ENCODE measurements around the gene SEC61G.

Gene SEC61G

DNA sequence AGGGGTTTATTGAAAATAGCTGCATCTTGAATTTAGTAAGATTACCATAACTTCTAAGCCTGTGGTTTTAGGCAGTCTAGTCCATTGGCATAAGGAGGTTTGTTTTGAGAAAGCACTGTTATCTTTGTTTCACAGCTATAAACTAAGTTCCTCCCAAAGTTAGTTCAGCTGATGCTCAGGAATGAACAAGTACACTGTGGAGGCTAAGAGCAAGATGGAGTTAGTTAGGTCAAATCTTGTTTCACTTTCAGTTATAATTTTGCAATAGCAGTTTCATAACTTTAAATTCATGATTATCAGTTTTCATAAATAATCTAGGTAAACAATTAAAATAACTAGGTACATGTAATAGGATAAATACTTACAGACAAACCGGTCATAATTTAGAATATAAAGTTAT lies 15.4 kb downstream of the SEC61G start:
- TF ChIP-seq, protein P1, sequence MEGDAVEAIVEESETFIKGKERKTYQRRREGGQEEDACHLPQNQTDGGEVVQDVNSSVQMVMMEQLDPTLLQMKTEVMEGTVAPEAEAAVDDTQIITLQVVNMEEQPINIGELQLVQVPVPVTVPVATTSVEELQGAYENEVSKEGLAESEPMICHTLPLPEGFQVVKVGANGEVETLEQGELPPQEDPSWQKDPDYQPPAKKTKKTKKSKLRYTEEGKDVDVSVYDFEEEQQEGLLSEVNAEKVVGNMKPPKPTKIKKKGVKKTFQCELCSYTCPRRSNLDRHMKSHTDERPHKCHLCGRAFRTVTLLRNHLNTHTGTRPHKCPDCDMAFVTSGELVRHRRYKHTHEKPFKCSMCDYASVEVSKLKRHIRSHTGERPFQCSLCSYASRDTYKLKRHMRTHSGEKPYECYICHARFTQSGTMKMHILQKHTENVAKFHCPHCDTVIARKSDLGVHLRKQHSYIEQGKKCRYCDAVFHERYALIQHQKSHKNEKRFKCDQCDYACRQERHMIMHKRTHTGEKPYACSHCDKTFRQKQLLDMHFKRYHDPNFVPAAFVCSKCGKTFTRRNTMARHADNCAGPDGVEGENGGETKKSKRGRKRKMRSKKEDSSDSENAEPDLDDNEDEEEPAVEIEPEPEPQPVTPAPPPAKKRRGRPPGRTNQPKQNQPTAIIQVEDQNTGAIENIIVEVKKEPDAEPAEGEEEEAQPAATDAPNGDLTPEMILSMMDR (IDR thresholded peaks at IDR 0.05; ENCODE audit: low read depth, low read length) = no peak
- no peak for DNase-seq (ENCODE audit: low read depth in 2 of 2)
- no peak overlapping the region for H3K4me3 ChIP-seq (replicated peaks in 1 of 2; ENCODE audit: low read depth in 2 of 2, low read length in 2 of 2)

DNA sequence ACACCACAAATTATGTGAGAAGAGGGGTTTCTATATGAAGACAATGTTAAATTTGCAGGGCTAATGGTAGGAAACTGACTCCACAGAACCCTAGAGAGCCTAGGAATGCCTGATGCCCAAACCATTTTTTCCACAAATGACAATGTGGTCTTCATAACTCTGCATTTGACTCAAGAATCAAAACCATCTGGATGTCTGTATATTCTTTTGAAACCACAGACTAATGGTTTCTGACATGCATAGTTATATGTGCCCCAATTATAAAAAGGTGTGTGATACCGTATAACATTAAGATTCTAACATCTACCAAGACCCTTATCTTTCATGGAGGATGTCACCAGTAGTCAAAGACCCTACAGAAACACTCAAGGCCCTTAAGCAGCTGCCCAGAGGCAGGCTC lies 20.3 kb downstream of the SEC61G start:
- TF ChIP-seq, protein P1 (IDR thresholded peaks at IDR 0.05; ENCODE audit: low read depth, low read length) = no peak
- DNase-seq (ENCODE audit: low read depth in 2 of 2) = no peak
- H3K4me3 ChIP-seq (replicated peaks in 1 of 2; ENCODE audit: low read depth in 2 of 2, low read length in 2 of 2) = no peak overlapping the region

DNA sequence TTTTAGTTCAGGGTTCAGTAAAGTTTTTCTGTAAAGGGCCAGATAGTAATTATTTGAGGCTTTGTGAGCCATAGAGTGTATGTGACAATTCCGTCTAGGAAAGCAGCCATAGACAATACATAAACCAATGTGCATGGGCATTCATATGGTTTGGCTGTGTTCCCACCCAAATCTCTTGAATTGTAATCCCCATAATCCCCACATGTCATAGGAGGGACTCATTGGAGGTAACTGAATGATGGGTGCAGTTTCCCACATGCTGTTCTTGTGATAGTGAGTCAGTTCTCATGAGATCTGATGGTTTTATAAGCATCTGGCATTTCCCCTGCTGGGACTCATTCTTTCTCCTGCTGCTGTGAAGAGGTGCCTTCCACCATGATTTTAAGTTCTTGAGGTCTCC lies 29.9 kb downstream of the SEC61G start:
- H3K4me3 ChIP-seq (replicated peaks in 1 of 2; ENCODE audit: low read depth in 2 of 2, low read length in 2 of 2) = no peak overlapping the region
- TF ChIP-seq, protein P1 (IDR thresholded peaks at IDR 0.05; ENCODE audit: low read depth, low read length) = no peak
- no peak for DNase-seq (ENCODE audit: low read depth in 2 of 2)

DNA sequence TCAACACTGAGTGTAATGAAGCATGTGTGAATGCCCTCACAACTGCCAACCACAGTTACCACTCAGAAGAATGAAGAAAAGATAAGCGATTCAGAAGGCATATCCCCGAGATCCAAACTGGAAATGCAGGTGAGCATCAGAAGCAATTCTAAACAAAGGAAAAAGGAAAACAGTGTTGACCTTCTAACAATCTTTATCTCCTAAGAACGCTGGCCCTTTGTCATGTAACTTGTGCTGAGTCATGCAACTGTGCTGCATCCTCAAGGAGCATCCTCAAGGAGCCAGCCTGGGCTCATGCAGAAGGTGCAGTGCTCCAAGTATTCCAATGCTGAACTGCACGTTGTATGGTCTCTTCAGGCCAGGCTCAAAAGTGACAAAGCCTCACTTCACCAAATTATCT lies 30.6 kb downstream of the SEC61G start:
- no peak for DNase-seq (ENCODE audit: low read depth in 2 of 2)
- TF ChIP-seq, protein P1 (IDR thresholded peaks at IDR 0.05; ENCODE audit: low read depth, low read length) = no peak
- no peak overlapping the region for H3K4me3 ChIP-seq (replicated peaks in 1 of 2; ENCODE audit: low read depth in 2 of 2, low read length in 2 of 2)

DNA sequence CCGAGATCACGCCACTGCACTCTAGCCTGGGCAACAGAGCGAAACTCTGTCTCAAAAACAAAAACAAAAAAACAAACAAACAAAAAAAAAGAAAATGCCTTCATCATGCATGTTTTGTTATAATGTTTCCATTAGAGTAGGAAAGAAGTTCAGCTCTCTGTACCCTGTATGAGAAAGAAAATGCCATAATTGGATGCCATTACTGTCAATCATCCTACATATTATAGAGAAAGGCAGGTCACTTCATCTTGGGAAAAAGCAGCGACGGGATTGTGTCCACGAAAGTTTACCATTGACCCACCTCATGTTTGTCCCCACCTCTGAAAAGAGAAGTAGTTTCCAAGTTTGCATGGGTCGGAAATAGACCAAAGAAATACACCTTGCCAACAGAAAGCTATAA lies 33.8 kb downstream of the SEC61G start:
- TF ChIP-seq, protein P1 (IDR thresholded peaks at IDR 0.05; ENCODE audit: low read depth, low read length) = no peak

DNA sequence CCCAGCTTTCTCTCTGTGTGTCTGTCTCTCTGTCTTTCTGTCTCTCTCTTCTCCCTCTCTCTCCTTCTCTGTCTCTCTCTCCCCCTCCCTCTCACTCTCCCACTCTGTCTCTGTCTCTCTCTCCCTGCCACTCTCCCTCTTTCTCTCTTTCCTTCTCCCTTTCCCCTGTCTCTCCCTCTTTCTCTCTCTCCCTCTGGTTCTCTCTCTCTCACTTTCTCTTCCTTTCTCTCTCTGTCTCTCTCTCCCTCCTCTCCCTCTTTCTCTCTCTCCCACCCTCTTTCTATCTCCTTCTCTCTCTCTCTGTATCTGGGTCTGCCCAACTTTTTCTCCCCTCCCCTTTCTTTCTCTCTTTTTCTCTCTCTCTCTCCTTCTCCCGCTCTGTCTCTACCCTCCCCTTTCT lies 36.5 kb downstream of the SEC61G start:
- TF ChIP-seq, protein P1 (IDR thresholded peaks at IDR 0.05; ENCODE audit: low read depth, low read length) = no peak
- no peak for DNase-seq (ENCODE audit: low read depth in 2 of 2)

More for the DNA sequence above, 33.8 kb downstream of the SEC61G start:
- no peak for DNase-seq (ENCODE audit: low read depth in 2 of 2)
- H3K4me3 ChIP-seq (replicated peaks in 1 of 2; ENCODE audit: low read depth in 2 of 2, low read length in 2 of 2) = no peak overlapping the region

DNA sequence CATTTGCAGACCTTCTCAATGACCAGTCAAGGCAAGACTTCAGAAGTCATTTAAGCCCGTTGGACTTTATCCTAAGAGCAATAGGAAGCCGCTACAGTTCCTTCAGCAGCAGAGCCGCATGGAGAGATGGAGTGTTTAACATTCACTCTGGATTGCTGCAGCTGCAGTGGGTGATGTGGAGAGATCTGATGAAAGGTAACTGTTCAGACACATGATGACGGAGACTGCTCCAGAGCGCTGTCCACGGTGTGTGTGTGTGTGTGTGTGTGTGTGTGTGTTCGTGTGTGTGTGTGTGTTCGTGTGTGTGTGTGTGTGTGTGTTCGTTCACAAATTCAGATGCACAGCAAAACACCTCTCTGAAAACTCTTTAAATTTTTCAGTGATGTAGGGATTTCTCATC lies 37.0 kb downstream of the SEC61G start:
- TF ChIP-seq, protein P1 (IDR thresholded peaks at IDR 0.05; ENCODE audit: low read depth, low read length) = no peak
- no peak overlapping the region for H3K4me3 ChIP-seq (replicated peaks in 1 of 2; ENCODE audit: low read depth in 2 of 2, low read length in 2 of 2)
- no peak for DNase-seq (ENCODE audit: low read depth in 2 of 2)

More for the DNA sequence above, 36.5 kb downstream of the SEC61G start:
- no peak overlapping the region for H3K4me3 ChIP-seq (replicated peaks in 1 of 2; ENCODE audit: low read depth in 2 of 2, low read length in 2 of 2)

Measured in cardiac fibroblast (primary cell).